K562 (cell line): ENCODE data around the gene SPCS2. TPM values are rescaled to one million over a fixed set of nuclear protein-coding genes. Genes with fewer than 3 reads are reported as not detected.

Source experiments
- ATAC-seq: fragments of 200-7000 bp; cut with Tn5 transposase; 3 replicates; pipeline ENCODE4 v1.9.1; 2020; ENCODE audit warnings: moderate library complexity
- BruUV-seq: library from RNA; stranded (reverse); fragments of 400-500 nt; replicated peaks from 2 replicates; lab custom pipeline; 2021; lab: Mats Ljungman, UMichigan
- CTCF ChIA-PET: fragments of 300-600 bp; formaldehyde crosslinking; extraction: SDS; loops from one replicate; lab custom pipeline; 2021; ENCODE audit warnings: low intra/inter-chr PET ratio; lab: Yijun Ruan, JAX
- POLR2A ChIA-PET: fragments of 300-600, 350-650 bp; sonication (Branson Sonifier 250); formaldehyde crosslinking; extraction: SDS; loops from one replicate; lab custom pipeline; 2021; ENCODE audit warnings: antibody characterized with exemption, inconsistent platforms; lab: Yijun Ruan, JAX
- DNase-seq, 4 experiments: peaks; one replicate each; pipeline versions ENCODE4 v3.0.0 to v3.0.0-alpha.2; 2011 to 2018; ENCODE audit warnings: low spot score in 3 of 4, mixed read lengths in 3 of 4; ENCODE audit errors: extremely low read depth in 1 of 4
- FAIRE-seq: peaks from 2 replicates; lab custom pipeline; 2011; peaks lifted over from hg19 to GRCh38; lab: Jason Lieb, UNC
- H2AFZ ChIP-seq: 2 replicates; pipeline ENCODE4 v1.6.0; 2011; ENCODE audit warnings: low read depth, low read length, control low read depth, inconsistent platforms
- H3K27ac ChIP-seq: fragments of 200-600 bp; 3 replicates; pipeline ENCODE4 v1.8.0; 2011; ENCODE audit warnings: low read depth, mild to moderate bottlenecking, control low read depth, inconsistent platforms, low read length, moderate library complexity, mixed read lengths; ENCODE audit errors: extremely low read depth
- H3K27me3 ChIP-seq, 2 experiments: fragments of 300-600 bp in 1 of 2; 2 replicates in 1 of 2; 3 replicates in 1 of 2; pipeline versions ENCODE4 v1.6.0 to v1.8.0; 2011; ENCODE audit warnings: inconsistent platforms in 2 of 2, low read length in 2 of 2, mild to moderate bottlenecking in 1 of 2, mixed read lengths in 1 of 2, moderate library complexity in 1 of 2; ENCODE audit not compliant: control insufficient read depth in 2 of 2, insufficient read depth in 2 of 2
- H3K36me3 ChIP-seq: fragments of 300-600 bp; 3 replicates; pipeline ENCODE4 v1.8.0; 2011; ENCODE audit warnings: mild to moderate bottlenecking, low read length, inconsistent platforms; ENCODE audit not compliant: control insufficient read depth, insufficient read depth
- H3K4me1 ChIP-seq, 2 experiments: fragments of 200-600 bp in 1 of 2; replicated peaks in 1 of 2; 2 replicates in 1 of 2; 3 replicates in 1 of 2; pipeline versions ENCODE4 v1.5.1 to v1.8.0; 2011; ENCODE audit warnings: inconsistent platforms in 2 of 2, low read length in 2 of 2, mild to moderate bottlenecking in 1 of 2, mixed read lengths in 1 of 2, moderate library complexity in 1 of 2; ENCODE audit not compliant: control insufficient read depth in 2 of 2, insufficient read depth in 2 of 2
- H3K4me2 ChIP-seq: 2 replicates; pipeline ENCODE4 v1.6.1; 2011; ENCODE audit warnings: low read length, control low read depth, inconsistent platforms, mixed read lengths; ENCODE audit not compliant: insufficient read depth
- H3K4me3 ChIP-seq: fragments of 200-600 bp; sonication (generic), shearing (Covaris generic); 2 replicates; pipeline ENCODE4 v1.5.1; 2016; ENCODE audit warnings: control low read depth, inconsistent platforms
- H3K79me2 ChIP-seq: fragments of 200-600 bp; 3 replicates; pipeline ENCODE4 v1.8.0; 2011; ENCODE audit warnings: low read length, inconsistent platforms; ENCODE audit not compliant: control insufficient read depth, insufficient read depth
- H3K9ac ChIP-seq, 2 experiments: 2 replicates each; pipeline versions ENCODE4 v1.6.0 to v1.6.1; 2011; ENCODE audit warnings: low read depth in 2 of 2, low read length in 2 of 2, control low read depth in 1 of 2, inconsistent platforms in 1 of 2, mild to moderate bottlenecking in 1 of 2, mixed read lengths in 1 of 2; ENCODE audit not compliant: insufficient read depth in 1 of 2
- H3K9me1 ChIP-seq: one replicate; pipeline ENCODE4 v1.6.0; 2011; ENCODE audit warnings: inconsistent platforms, mild to moderate bottlenecking, low read length, moderate library complexity; ENCODE audit not compliant: control insufficient read depth, insufficient read depth
- H3K9me3 ChIP-seq: replicated peaks from 2 replicates; pipeline ENCODE4 v1.5.1; 2011; ENCODE audit warnings: low read depth, low read length, inconsistent platforms; ENCODE audit not compliant: control insufficient read depth, insufficient read depth
- H4K20me1 ChIP-seq: replicated peaks from 2 replicates; pipeline ENCODE4 v1.6.1; 2011; ENCODE audit warnings: low read length, inconsistent platforms, mixed read lengths; ENCODE audit not compliant: control insufficient read depth, insufficient read depth
- CBX3 ChIP-seq, 2 experiments: IDR thresholded peaks; 1 replicate in 1 of 2; 2 replicates in 1 of 2; pipeline ENCODE4 v1.6.1; 2012; ENCODE audit warnings: inconsistent platforms in 2 of 2, low read length in 2 of 2, borderline replicate concordance in 1 of 2, control low read depth in 1 of 2
- NCOA1 ChIP-seq: fragments of 450-650 bp; IDR thresholded peaks from 2 replicates; pipeline ENCODE4 v1.6.1; 2016; ENCODE audit warnings: low read depth
- NELFE ChIP-seq: IDR thresholded peaks from 2 replicates; pipeline ENCODE4 v1.6.1; 2011; ENCODE audit warnings: mild to moderate bottlenecking; ENCODE audit not compliant: insufficient read depth, insufficient read length
- NFYB ChIP-seq: IDR thresholded peaks from 2 replicates; pipeline ENCODE4 v1.6.1; 2011; ENCODE audit warnings: mild to moderate bottlenecking, moderate library complexity; ENCODE audit not compliant: insufficient read length; ENCODE audit errors: extremely low read depth
- RBFOX2 ChIP-seq: fragments of 200-400 bp; formaldehyde crosslinking; IDR thresholded peaks from 2 replicates; pipeline ENCODE4 v1.6.1; 2017; ENCODE audit warnings: low read depth, mild to moderate bottlenecking, low read length, moderate library complexity
- RCOR1 ChIP-seq, 2 experiments: IDR thresholded peaks; 2 replicates each; pipeline ENCODE4 v1.6.1; 2012; ENCODE audit warnings: low read depth in 2 of 2, low read length in 2 of 2, borderline replicate concordance in 1 of 2, improper control_type of control experiment in 1 of 2
- SP1 ChIP-seq: sonication (generic); formaldehyde crosslinking; IDR thresholded peaks from 2 replicates; pipeline ENCODE4 v1.8.1; 2022; ENCODE audit warnings: mild to moderate bottlenecking, missing genetic modification reagents
- ZC3H11A ChIP-seq: IDR thresholded peaks from 2 replicates; pipeline ENCODE4 v1.6.1; 2012; ENCODE audit warnings: low read depth, low read length, improper control_type of control experiment
- ZNF41 ChIP-seq: fragments of 250-450 bp; sonication (Bioruptor Pico); conservative IDR thresholded peaks from 2 replicates; pipeline ENCODE4 v1.4.0; 2020; ENCODE audit warnings: mild to moderate bottlenecking
- ZNF444 ChIP-seq: fragments of 250-450 bp; sonication (Bioruptor Pico); IDR thresholded peaks from 2 replicates; pipeline ENCODE4 v1.4.0; 2020; ENCODE audit warnings: mild to moderate bottlenecking, moderate library complexity
- ZNF583 ChIP-seq: fragments of 250-450 bp; sonication (Bioruptor Pico); IDR thresholded peaks from 2 replicates; pipeline ENCODE4 v1.4.0; 2020
- whole genome bisulfite sequencing: fragments of 100-300 bp; shearing (Covaris generic); methylation state at CpG from one replicate; pipeline ENCODE4 v1.1.6; 2016; ENCODE audit warnings: low coverage, mixed read lengths; ENCODE audit not compliant: insufficient coverage; ENCODE audit errors: missing lambda C conversion rate; 5-methylcytosine and 5-hydroxymethylcytosine counted together
- in situ Hi-C: fragments of 300-500 bp; cut with MboI; formaldehyde crosslinking; loops from 4 replicates; pipeline ENCODE4 v1.15.0; 2018; ENCODE audit warnings: inconsistent platforms, mixed read lengths
- intact Hi-C: fragments of 100-400 bp; cut with micrococcal nuclease; formaldehyde crosslinking; loops from 2 replicates; pipeline ENCODE4 v1.14.2; 2022
- polyA plus RNA-seq, 8 experiments: library from polyadenylated mRNA; depleted of rRNA in 4 of 8; stranded (reverse) in 5 of 8; unstranded in 3 of 8; fragments of >200 nt; fragmentation: Nextera tagmentation in 2 of 8; fragmentation: Illumina TruSeq in 1 of 8; extraction: Ambion mirVana in 2 of 8; extraction: Trizol in 1 of 8; gene quantifications; 2 replicates each; pipeline versions ENCODE4 v1.2.1 to v1.2.3, GENCODE V29; 2011 to 2014; ENCODE audit warnings: inconsistent platforms in 1 of 8, missing spikeins in 1 of 8
- total RNA-seq, 7 experiments: library from RNA; depleted of rRNA in 6 of 7; stranded (reverse); fragments of >200 nt in 6 of 7; fragmentation: Illumina TruSeq in 2 of 7; extraction: Trizol in 2 of 7; gene quantifications; 2 replicates each; pipeline versions ENCODE4 v1.2.1 to v1.2.3, GENCODE V29; 2011 to 2021; ENCODE audit warnings: low replicate concordance in 1 of 7
- TF ChIP-seq, protein P1 (sequence below): fragments of 450-650 bp; IDR thresholded peaks from 2 replicates; pipeline ENCODE4 v1.6.1; 2016; ENCODE audit warnings: low read depth, mild to moderate bottlenecking, moderate library complexity
- TF ChIP-seq, protein P2 (sequence below), 2 experiments: fragments of 450-650 bp; IDR thresholded peaks; 2 replicates each; pipeline ENCODE4 v1.6.1; 2016
- TF ChIP-seq, protein P3 (sequence below): sonication (generic); formaldehyde crosslinking; IDR thresholded peaks from 2 replicates; pipeline ENCODE4 v1.8.1; 2022; ENCODE audit warnings: missing genetic modification reagents

Gene SPCS2
- total and polyA plus RNA-seq, 9 of the 15 experiments (the other 6 are each of a cell fraction or from before 2014, with no cell fraction given), result 38.2 to 458 (median 193) TPM

DNA sequence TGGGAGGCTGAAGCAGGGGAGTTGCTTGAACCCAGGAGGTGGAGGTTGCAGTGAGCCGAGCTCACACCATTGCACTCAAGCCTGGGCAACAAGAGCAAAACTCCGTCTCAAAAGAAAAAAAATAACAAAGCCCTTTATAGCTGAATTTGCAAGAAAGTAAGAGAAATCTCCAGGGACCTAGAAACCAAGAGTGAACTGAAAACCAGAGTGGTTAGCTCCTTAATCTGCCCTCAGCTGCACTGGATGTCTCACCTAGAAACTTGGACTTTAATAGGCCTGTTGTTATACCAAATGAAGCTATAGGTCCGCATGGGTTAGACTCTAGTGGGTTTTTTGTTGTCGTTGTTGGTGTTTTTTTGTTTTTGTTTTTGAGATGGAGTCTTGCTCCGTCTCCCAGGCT, 43.8 kb downstream of the SPCS2 start:
- peaks cover 47% of the 10 kb centered on the region for H3K79me2 ChIP-seq
- H3K36me3 ChIP-seq, result peaks cover 56% of the 10 kb centered on the region
- no peaks in the 10 kb centered on the region for H3K9me3 ChIP-seq
- no peak for DNase-seq
- H3K27ac ChIP-seq, result no peak overlapping the region
- H3K4me3 ChIP-seq, result no peak overlapping the region
- no peaks in the 10 kb centered on the region for H4K20me1 ChIP-seq
- WGBS, result 95% methylated on average over 5 of the region's 5 CpGs
- no peaks in the 10 kb centered on the region for H3K27me3 ChIP-seq
- no TSS peak for BruUV-seq
- no peak overlapping the region for H2AFZ ChIP-seq
- ChIA-PET CTCF (no interaction called here), POLR2A (interaction anchor here (1.0 to 1.4 kb wide), 3 partner anchors 9 to 15 kb away, joined by 3 to 4 read pairs (median 3); no protein-coding TSS in a partner anchor)
- no peaks in the 10 kb centered on the region for H3K9me1 ChIP-seq
- in situ Hi-C loops, result no loop called here
- peaks cover 4 to 25% of the 10 kb centered on the region in 2 experiments; a peak in 4 of 5 replicates for H3K4me1 ChIP-seq
- intact Hi-C loops, result no loop called here
- no peak overlapping the region for H3K9ac ChIP-seq
- no peak for FAIRE-seq
- no peak for ATAC-seq
- TF ChIP-seq ZNF41 (CRISPR knock-in tag), result no peak
- TF ChIP-seq ZC3H11A, result no peak
- TF ChIP-seq RBFOX2, result no peak
- no peak for TF ChIP-seq NCOA1
- no peak for TF ChIP-seq ZNF583
- no peak for TF ChIP-seq CBX3 (IDR thresholded peaks at IDR 0.05; ENCODE audit: borderline replicate concordance in 1 of 2, low read length in 2 of 2)
- TF ChIP-seq, protein P1, sequence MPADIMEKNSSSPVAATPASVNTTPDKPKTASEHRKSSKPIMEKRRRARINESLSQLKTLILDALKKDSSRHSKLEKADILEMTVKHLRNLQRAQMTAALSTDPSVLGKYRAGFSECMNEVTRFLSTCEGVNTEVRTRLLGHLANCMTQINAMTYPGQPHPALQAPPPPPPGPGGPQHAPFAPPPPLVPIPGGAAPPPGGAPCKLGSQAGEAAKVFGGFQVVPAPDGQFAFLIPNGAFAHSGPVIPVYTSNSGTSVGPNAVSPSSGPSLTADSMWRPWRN, result no peak
- TF ChIP-seq ZNF444, result no peak
- no peak for TF ChIP-seq RCOR1 (IDR thresholded peaks at IDR 0.05; ENCODE audit: borderline replicate concordance in 1 of 2, low read depth in 2 of 2, low read length in 2 of 2)
- TF ChIP-seq, protein P2, sequence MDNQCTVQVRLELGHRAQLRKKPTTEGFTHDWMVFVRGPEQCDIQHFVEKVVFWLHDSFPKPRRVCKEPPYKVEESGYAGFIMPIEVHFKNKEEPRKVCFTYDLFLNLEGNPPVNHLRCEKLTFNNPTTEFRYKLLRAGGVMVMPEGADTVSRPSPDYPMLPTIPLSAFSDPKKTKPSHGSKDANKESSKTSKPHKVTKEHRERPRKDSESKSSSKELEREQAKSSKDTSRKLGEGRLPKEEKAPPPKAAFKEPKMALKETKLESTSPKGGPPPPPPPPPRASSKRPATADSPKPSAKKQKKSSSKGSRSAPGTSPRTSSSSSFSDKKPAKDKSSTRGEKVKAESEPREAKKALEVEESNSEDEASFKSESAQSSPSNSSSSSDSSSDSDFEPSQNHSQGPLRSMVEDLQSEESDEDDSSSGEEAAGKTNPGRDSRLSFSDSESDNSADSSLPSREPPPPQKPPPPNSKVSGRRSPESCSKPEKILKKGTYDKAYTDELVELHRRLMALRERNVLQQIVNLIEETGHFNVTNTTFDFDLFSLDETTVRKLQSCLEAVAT (IDR thresholded peaks at IDR 0.05), result no peak
- TF ChIP-seq NELFE, result no peak
- TF ChIP-seq, protein P3, sequence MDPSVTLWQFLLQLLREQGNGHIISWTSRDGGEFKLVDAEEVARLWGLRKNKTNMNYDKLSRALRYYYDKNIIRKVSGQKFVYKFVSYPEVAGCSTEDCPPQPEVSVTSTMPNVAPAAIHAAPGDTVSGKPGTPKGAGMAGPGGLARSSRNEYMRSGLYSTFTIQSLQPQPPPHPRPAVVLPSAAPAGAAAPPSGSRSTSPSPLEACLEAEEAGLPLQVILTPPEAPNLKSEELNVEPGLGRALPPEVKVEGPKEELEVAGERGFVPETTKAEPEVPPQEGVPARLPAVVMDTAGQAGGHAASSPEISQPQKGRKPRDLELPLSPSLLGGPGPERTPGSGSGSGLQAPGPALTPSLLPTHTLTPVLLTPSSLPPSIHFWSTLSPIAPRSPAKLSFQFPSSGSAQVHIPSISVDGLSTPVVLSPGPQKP (CRISPR knock-in tag), result no peak
- TF ChIP-seq NFYB, result no peak
- no peak for TF ChIP-seq SP1 (CRISPR knock-in tag)
- H3K4me2 ChIP-seq, result no peak overlapping the region
